Right lobe of liver (tissue), 4 donors: ENCODE data around the gene SERINC3.

Source experiments
- CTCF ChIP-seq, 4 donors: fragments of 200-600 bp in 3 of 4; fragments of 450-650 bp in 1 of 4; IDR thresholded peaks; one replicate each; pipeline versions ENCODE4 v1.5.1 to v1.8.0; 2016 to 2022; ENCODE audit warnings: antibody characterized with exemption in 4 of 4, mild to moderate bottlenecking in 2 of 4
- POLR2A ChIP-seq: fragments of 450-650 bp; IDR thresholded peaks from one replicate; pipeline ENCODE4 v1.6.1; 2017; ENCODE audit warnings: antibody characterized with exemption, mild to moderate bottlenecking
- donor health status: DM: no; HTN: no; CAD: no.
- donor health status: DM: no; HTN: no; CAD: no.
- donor health status: DM: no; HTN: yes; CAD: no.

GRCh38 chr20:44518248-44518647 is 3.6 kb downstream of the SERINC3 start:
- TF ChIP-seq CTCF (IDR thresholded peaks at IDR 0.05) (no peak), POLR2A (no peak)
